ENCODE data around the gene STXBP1.
"Not testable (repeated sequence)": the region's sequence is repeated elsewhere in the genome, so short reads cannot be mapped to it uniquely, and the experiment has no call there.

STXBP1 gene

DNA sequence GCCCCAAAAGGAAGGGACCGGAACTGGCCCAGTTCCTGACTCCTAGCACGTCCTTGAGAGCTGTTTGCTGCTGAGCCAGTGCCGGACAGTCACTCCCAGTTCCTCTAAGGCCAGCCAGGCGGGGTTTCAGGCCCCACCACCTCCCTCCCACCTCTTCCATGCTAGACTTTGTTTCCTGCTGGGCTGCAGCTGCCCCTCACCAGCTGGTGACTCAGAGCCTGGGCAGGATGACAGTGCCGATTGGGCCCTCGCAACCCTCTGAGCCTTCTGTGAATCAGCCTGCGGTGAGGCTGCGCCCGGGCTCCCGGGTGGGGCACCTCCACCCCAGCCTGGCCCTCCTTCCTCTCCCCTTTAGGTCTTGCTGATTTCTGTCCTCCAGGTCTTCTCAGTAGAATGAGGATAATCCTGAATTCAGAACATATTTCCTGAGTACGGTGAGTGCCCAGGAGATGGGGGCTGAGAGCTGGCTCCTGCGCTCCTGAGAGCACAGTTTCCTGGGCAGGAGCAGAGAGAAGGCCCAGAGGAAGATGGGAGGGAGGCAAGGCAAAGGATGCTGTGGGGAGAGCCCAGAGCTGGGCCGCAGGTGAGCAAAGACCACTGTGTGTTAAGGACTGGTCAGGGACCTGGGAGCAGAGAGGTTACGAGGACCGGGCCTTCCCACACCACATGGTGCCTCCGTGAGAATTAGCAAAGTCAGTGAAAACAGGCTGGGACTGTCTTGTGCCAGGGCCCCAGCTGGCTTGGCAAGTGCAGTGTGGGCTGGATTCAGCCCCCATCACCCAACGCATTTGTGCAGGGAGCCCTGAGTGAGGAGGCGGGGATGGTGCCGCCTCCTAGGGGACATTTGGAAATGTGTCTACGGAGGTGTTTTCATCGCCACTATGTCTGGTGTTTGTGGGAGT, 32.9 kb upstream of the STXBP1 start:
- H3K4me3 ChIP-seq (ENCODE audit: insufficient read depth, low read depth, low read length, poor library complexity, severe bottlenecking): no peak overlapping the region
- H3K27me3 ChIP-seq (replicated peaks; ENCODE audit: control insufficient read depth, insufficient read depth, low read length, poor library complexity, severe bottlenecking): no peaks in the 10 kb centered on the region
- H3K27ac ChIP-seq (ENCODE audit: insufficient read depth, low read length, poor library complexity, severe bottlenecking): peak overlapping the region; percentile 47
- H3K9me3 ChIP-seq (ENCODE audit: control insufficient read depth, low read length): no peaks in the 10 kb centered on the region
- peaks cover 14% of the 10 kb centered on the region for H3K4me1 ChIP-seq (ENCODE audit: control insufficient read depth, insufficient read depth, low read length, poor library complexity, severe bottlenecking)
- peak; percentile 39 to 59 (median 47) for DNase-seq
- H3K36me3 ChIP-seq (ENCODE audit: control insufficient read depth, insufficient read depth, low read length): no peaks in the 10 kb centered on the region

DNA sequence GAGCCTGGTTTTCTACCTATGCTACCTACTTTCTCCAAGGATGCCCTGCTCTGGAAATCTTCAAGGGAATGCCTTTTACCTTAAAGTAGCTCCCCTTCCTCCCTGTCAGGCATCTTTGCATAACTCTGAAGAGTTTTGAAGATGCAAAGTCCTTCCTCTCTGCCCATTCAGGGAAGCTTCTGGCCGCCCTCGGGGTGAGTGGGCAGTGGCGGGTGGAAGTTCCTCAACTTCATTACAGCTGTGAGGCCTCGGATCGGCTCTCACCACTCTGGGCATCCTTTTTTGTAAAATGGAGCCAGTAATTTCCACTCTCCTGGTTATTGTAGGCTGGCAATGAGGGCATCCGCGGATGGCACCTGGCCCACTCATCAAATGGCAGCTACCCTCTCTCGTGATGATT, 31.7 kb upstream of the STXBP1 start:
- Histone ChIP-seq H3K4me1 (ENCODE audit: control insufficient read depth, insufficient read depth, low read length, poor library complexity, severe bottlenecking) (peaks cover 14% of the 10 kb centered on the region), H3K4me3 (ENCODE audit: insufficient read depth, low read depth, low read length, poor library complexity, severe bottlenecking) (no peak overlapping the region)

DNA sequence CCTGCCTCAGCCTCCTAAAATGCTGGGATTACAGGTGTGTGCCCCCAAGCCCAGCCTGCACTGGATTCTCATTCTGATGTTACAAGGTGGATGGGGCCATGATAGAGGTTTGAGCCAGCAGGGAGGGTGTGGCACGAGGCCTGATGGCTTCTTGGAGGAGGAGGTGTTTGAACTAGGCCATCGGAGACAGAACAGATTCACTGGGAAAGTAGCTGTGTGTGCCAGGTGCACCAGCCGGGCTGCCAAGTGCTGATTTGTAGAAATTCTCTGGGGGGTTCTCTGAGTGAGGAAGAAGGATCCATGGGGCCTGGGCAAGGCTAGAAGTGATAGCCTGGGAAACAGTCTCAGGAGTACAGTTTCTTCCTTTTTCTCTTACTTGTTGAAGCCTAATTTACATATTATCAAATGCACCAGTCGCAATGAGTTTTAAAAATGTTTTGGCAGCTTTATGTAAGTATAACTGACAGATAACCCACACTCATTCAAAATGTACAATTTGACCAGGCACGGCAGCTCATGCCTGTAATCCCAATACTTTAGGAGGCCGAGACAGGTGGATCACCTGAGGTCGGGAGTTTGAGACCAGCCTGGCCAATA, 31.1 kb upstream of the STXBP1 start:
- H3K27ac ChIP-seq (ENCODE audit: insufficient read depth, low read length, poor library complexity, severe bottlenecking): no peak overlapping the region
- H3K27me3 ChIP-seq (replicated peaks; ENCODE audit: control insufficient read depth, insufficient read depth, low read length, poor library complexity, severe bottlenecking): no peaks in the 10 kb centered on the region
- no peak for DNase-seq
- H3K36me3 ChIP-seq (ENCODE audit: control insufficient read depth, insufficient read depth, low read length): no peaks in the 10 kb centered on the region
- peaks cover 14% of the 10 kb centered on the region for H3K4me1 ChIP-seq (ENCODE audit: control insufficient read depth, insufficient read depth, low read length, poor library complexity, severe bottlenecking)
- no peak overlapping the region for H3K4me3 ChIP-seq (ENCODE audit: insufficient read depth, low read depth, low read length, poor library complexity, severe bottlenecking)
- no peaks in the 10 kb centered on the region for H3K9me3 ChIP-seq (ENCODE audit: control insufficient read depth, low read length)

More for the DNA sequence above, 31.7 kb upstream of the STXBP1 start:
- Histone ChIP-seq H3K36me3 (ENCODE audit: control insufficient read depth, insufficient read depth, low read length) (no peaks in the 10 kb centered on the region), H3K27me3 (replicated peaks; ENCODE audit: control insufficient read depth, insufficient read depth, low read length, poor library complexity, severe bottlenecking) (no peaks in the 10 kb centered on the region), H3K27ac (ENCODE audit: insufficient read depth, low read length, poor library complexity, severe bottlenecking) (no peak overlapping the region), H3K9me3 (ENCODE audit: control insufficient read depth, low read length) (no peaks in the 10 kb centered on the region)
- no peak for DNase-seq

DNA sequence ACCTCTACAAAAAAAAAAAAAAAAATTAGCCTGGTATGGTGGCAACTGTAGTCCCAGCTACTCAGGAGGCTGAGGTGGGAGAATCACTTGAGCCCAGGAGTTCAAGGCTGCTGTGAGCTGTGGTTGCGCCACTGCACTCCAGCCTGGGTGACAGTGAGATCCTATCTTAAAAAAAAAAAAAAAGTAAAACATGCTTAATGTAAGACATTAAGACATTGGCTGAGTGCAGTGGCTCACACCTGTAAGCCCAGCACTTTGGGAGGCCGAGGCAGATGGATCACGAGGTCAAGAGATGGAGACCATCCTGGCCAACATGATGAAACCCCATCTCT, 27.6 kb upstream of the STXBP1 start:
- not testable (repeated sequence) for H3K4me1 ChIP-seq (ENCODE audit: control insufficient read depth, insufficient read depth, low read length, poor library complexity, severe bottlenecking); DNase-seq; H3K4me3 ChIP-seq (ENCODE audit: insufficient read depth, low read depth, low read length, poor library complexity, severe bottlenecking); H3K27ac ChIP-seq (ENCODE audit: insufficient read depth, low read length, poor library complexity, severe bottlenecking); H3K9me3 ChIP-seq (ENCODE audit: control insufficient read depth, low read length); H3K27me3 ChIP-seq (replicated peaks; ENCODE audit: control insufficient read depth, insufficient read depth, low read length, poor library complexity, severe bottlenecking); H3K36me3 ChIP-seq (ENCODE audit: control insufficient read depth, insufficient read depth, low read length)

DNA sequence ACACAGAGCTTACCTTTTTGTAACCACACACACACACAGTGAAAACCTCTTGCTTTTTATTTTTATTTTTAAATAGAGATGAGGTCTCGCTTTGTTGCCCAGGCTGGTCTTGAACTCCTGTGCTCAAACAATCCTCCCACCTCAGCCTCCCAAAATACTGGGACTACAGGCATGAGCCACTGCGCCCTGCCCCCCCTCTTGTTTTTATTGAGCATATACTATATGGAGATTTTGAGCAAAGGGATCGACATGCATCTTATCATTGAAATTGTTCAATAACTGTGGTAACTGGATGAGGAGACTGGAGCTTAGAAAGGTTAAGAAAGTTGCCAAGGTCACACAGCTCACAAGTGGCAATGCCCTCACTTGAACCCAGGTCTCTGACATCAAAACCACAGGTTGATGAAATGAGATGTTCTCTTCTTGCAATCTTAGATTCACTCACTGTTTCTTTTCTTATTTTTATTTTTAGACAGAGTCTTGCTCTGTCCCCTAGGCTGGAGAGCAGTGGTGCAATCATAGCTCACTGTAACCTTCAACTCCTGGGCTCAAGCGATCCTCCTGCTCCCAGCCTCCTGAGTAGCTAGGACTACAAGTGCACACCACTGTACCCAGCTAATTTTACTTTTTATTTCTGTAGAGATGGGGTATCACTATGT, 26.8 kb upstream of the STXBP1 start:
- Histone ChIP-seq H3K27ac (ENCODE audit: insufficient read depth, low read length, poor library complexity, severe bottlenecking) (no peak overlapping the region), H3K36me3 (ENCODE audit: control insufficient read depth, insufficient read depth, low read length) (no peaks in the 10 kb centered on the region), H3K4me1 (ENCODE audit: control insufficient read depth, insufficient read depth, low read length, poor library complexity, severe bottlenecking) (no peaks in the 10 kb centered on the region), H3K4me3 (ENCODE audit: insufficient read depth, low read depth, low read length, poor library complexity, severe bottlenecking) (no peak overlapping the region), H3K9me3 (ENCODE audit: control insufficient read depth, low read length) (no peaks in the 10 kb centered on the region), H3K27me3 (replicated peaks; ENCODE audit: control insufficient read depth, insufficient read depth, low read length, poor library complexity, severe bottlenecking) (no peaks in the 10 kb centered on the region)
- DNase-seq: no peak

DNA sequence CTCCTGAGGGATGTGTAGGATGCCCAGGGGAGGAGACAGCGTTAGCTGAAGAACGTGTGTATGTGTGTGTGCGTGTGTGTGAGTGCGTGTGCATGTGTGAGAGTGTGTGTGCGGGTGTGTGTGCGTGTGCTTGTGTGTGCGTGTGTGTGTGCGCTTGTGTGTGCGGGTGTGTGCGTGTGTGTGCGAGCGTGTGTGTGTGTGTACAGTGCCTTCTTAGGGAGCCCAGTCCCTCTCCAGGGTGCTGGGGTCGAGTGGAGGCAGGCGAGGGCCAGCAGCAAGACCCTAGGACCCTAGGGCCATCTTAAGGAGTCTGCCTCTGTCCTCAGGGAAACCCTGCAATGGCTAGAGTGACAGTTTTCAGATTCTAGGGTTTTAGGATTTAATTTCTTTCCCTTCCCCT, 26.0 kb upstream of the STXBP1 start:
- no peaks in the 10 kb centered on the region for H3K27me3 ChIP-seq (replicated peaks; ENCODE audit: control insufficient read depth, insufficient read depth, low read length, poor library complexity, severe bottlenecking)
- no peak overlapping the region for H3K27ac ChIP-seq (ENCODE audit: insufficient read depth, low read length, poor library complexity, severe bottlenecking)
- H3K9me3 ChIP-seq (ENCODE audit: control insufficient read depth, low read length): no peaks in the 10 kb centered on the region
- no peak overlapping the region for H3K4me3 ChIP-seq (ENCODE audit: insufficient read depth, low read depth, low read length, poor library complexity, severe bottlenecking)
- no peak for DNase-seq
- H3K4me1 ChIP-seq (ENCODE audit: control insufficient read depth, insufficient read depth, low read length, poor library complexity, severe bottlenecking): no peaks in the 10 kb centered on the region
- H3K36me3 ChIP-seq (ENCODE audit: control insufficient read depth, insufficient read depth, low read length): no peaks in the 10 kb centered on the region

DNA sequence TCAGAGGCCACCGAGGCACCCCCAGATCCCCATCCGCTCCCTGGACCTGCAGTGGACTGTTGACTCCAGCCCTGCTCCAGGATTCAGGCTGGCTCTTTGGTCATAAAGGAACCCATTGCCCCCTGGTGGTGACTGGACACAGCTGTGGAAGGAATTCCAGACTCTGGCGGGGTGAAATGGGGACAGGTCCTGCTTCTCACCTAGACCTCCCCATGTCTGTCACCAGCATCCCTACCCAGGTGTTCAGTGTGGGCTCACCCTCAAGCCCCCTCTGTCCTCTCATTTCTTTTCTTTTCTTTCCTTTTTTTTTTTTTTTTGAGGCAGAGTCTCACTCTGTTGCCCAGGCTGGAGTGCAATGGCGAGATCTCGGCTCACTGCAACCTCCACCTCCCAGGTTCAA, 25.5 kb upstream of the STXBP1 start:
- H3K36me3 ChIP-seq (ENCODE audit: control insufficient read depth, insufficient read depth, low read length): no peaks in the 10 kb centered on the region
- no peaks in the 10 kb centered on the region for H3K9me3 ChIP-seq (ENCODE audit: control insufficient read depth, low read length)
- no peak overlapping the region for H3K27ac ChIP-seq (ENCODE audit: insufficient read depth, low read length, poor library complexity, severe bottlenecking)
- no peak overlapping the region for H3K4me3 ChIP-seq (ENCODE audit: insufficient read depth, low read depth, low read length, poor library complexity, severe bottlenecking)
- no peaks in the 10 kb centered on the region for H3K4me1 ChIP-seq (ENCODE audit: control insufficient read depth, insufficient read depth, low read length, poor library complexity, severe bottlenecking)
- no peaks in the 10 kb centered on the region for H3K27me3 ChIP-seq (replicated peaks; ENCODE audit: control insufficient read depth, insufficient read depth, low read length, poor library complexity, severe bottlenecking)
- DNase-seq: peak; percentile 28 to 57 (median 34)

DNA sequence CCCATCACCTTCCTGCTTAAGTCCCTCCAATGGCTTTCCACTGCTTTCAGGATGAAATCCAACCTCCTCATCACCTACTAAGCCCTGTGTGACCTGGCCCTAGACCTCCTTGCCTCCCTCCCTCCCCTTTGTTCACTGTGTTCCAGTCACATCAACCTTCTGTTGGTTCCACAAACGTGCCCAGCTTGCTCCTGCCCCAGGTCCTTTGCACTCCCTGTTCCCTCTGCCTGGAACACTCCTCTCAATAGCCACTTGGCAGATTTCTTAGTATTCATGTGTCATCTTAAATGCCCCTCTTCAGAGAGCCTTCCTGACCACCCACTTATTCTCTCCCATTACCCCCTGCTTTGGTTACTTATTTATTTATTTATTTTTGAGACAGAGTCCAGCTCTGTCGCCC, 24.1 kb upstream of the STXBP1 start:
- no peaks in the 10 kb centered on the region for H3K4me1 ChIP-seq (ENCODE audit: control insufficient read depth, insufficient read depth, low read length, poor library complexity, severe bottlenecking)
- no peaks in the 10 kb centered on the region for H3K9me3 ChIP-seq (ENCODE audit: control insufficient read depth, low read length)
- H3K4me3 ChIP-seq (ENCODE audit: insufficient read depth, low read depth, low read length, poor library complexity, severe bottlenecking): no peak overlapping the region

DNA sequence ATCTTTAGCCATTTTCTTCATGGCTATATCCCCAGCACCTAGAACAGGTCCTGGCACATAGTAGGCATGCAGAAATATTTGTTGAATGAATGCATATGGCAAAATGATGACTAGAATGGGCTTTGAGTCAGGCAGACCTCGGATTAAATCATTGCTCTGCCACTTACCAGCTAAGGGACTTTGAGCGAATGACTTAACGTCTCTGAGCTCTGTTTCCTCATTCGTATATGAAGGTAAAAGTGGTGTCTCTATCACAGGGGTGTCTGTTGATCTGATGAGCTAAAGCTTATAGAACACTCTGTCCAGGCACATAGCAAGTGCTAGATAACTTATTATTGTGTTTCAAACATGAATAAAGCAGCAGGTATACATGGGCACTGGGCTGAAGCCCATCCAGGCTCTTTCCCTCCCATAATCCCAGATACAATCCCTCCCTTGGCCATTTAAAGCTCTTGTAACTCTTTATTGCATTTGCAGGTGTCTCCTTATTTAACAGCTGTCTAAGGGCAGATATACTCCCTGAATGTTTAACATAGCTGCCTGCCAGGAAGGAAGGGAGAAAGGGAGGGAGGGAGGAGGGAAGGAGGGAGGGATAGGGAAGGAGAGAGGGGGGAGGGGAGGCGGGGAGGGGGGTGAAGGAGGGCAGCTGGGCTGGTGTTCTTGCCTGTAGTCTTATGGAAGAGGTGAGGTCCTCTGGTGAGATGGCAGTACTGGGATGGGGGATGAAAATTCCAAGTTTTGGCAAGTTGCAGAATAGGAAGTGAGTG, 23.2 kb upstream of the STXBP1 start:
- DNase-seq: no peak

More for the DNA sequence above, 24.1 kb upstream of the STXBP1 start:
- no peak for DNase-seq
- Histone ChIP-seq H3K27ac (ENCODE audit: insufficient read depth, low read length, poor library complexity, severe bottlenecking) (no peak overlapping the region), H3K27me3 (replicated peaks; ENCODE audit: control insufficient read depth, insufficient read depth, low read length, poor library complexity, severe bottlenecking) (no peaks in the 10 kb centered on the region), H3K36me3 (ENCODE audit: control insufficient read depth, insufficient read depth, low read length) (no peaks in the 10 kb centered on the region)

More for the DNA sequence above, 23.2 kb upstream of the STXBP1 start:
- Histone ChIP-seq H3K9me3 (ENCODE audit: control insufficient read depth, low read length) (no peaks in the 10 kb centered on the region), H3K4me1 (ENCODE audit: control insufficient read depth, insufficient read depth, low read length, poor library complexity, severe bottlenecking) (no peaks in the 10 kb centered on the region), H3K27ac (ENCODE audit: insufficient read depth, low read length, poor library complexity, severe bottlenecking) (no peak overlapping the region), H3K36me3 (ENCODE audit: control insufficient read depth, insufficient read depth, low read length) (no peaks in the 10 kb centered on the region), H3K4me3 (ENCODE audit: insufficient read depth, low read depth, low read length, poor library complexity, severe bottlenecking) (no peak overlapping the region), H3K27me3 (replicated peaks; ENCODE audit: control insufficient read depth, insufficient read depth, low read length, poor library complexity, severe bottlenecking) (no peaks in the 10 kb centered on the region)
